Measurements from ENCODE around the gene WDR31.
"Not testable (repeated sequence)": the region's sequence is repeated elsewhere in the genome, so short reads cannot be mapped to it uniquely, and the experiment has no call there.

The WDR31 gene

DNA sequence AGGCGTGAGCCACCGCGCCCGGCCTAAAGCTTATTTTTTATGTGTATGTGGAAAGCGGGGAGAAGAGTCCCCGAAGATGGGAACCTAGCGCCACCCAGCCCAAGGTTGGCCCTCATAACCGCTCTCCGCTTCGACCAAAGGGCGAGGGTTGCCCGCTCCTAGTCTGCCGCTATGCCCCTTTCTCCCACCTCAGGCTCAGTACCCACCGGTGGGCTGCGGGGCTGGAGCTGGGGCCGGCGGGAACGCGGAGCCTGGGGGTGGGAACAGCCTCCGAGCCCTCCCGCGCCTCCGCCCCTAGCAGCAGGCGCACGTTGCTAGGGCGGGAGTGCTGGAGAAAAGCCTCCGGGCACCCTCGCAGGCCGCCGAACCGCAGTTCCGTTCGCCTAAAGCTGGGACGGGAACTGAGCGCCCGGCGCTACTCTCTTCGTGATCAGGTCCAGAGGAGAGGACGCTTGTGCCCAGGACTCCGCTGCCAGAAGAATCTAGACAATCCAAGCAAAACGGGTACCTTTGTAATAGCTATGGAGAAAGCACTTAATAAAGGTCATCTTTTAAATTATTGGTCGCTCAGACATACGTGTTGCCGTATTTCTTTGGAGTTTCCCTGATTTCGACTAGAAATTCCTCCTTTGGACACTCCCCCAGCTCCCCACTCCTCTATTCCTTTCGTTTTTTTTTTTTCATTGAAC lies at the start of gene WDR31:
WDR31 (minus strand) TSS at position 265 of the 689 bp plus-strand sequence. CDS start 8,253 bp downstream, outside the sequence.
- peak; percentile 70 for DNase-seq

GRCh38 chr9:113389451-113389850 lies 49.4 kb upstream of the WDR31 start:
- DNase-seq, result no peak

DNA sequence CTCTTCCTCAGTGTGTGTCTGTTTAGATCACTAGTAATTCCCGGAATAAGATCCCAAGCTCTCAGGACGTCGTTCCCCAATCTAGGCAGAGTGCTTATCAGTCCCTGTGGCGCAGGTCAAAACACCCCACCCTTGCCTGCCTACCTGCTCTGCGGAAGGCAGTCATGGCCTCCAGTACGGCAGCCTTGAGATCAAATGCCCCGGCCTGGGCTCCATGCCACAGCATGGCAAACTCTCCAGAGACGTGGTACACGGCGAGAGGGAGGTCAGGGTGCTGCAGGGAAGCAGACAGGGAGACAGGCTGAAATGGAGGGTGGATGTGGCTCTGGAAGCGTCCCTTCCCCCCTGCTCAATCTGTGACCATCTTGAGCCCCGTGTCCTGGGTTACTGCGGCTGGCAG lies 48.8 kb upstream of the WDR31 start:
- DNase-seq, result no peak

- DNase-seq, result no peak
Observed at GRCh38 chr9:113387560-113388230, 47.6 kb upstream of the WDR31 start.

DNA sequence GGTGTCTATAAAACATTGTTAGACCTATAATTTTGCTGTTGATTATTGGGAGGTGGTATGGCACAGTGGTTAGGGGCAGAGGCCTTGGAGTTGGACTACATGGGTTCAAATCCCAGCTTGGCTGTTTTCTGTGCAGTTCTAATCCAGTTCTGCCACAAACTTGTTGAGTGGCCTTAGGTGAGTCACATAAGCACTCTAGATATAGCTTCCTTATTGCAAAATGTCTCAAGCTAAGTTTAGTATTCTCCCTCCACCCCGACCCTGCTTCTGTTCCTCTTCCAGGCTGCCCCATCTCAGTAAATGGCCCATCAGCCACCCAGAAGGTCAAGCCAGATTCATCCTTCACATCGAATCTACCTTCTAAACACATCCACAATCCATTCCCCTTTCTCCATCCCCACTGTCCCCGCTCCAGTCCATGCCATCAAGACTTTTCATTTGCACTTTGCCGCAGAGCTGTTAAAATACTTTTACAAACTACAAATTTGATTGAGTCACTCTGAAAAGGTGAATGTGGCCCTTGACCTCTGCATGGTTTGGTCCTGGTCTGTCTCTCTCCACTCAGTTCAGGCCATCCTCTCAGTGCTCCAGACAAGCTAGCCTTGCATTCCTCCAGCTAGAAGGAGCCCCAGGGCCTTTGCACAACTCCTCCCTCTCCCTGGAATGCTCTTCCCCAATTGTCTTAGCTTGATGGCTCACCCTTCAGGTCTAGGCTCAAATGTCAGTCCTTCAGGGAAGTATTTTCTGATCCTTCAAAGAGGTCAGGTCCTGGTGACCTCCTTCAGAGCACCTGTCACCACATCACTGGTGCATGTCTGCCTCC lies 46.7 kb upstream of the WDR31 start:
- no peak for DNase-seq

- DNase-seq, result no peak
Observed at GRCh38 chr9:113381909-113382411, 41.9 kb upstream of the WDR31 start.

DNA sequence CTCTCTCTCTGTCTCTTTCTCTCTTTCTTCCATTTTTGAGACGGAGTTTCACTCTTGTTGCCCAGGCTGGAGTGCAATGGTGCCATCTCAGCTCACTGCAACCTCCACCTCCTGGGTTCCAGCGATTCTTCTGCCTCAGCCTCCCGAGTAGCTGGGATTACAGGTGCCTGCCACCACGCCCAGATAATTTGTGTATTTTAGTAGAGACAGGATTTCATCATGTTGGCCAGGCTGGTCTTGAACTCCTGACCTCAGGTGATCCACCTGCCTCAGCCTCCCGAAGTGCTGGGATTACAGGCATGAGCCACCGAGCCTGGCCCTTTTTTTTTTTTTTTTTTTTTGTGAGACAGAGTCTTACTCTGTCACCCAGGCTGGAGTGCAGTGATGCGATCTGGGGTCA lies 41.4 kb upstream of the WDR31 start:
- not testable (repeated sequence) for DNase-seq

GRCh38 chr9:113380869-113381378 lies 40.8 kb upstream of the WDR31 start:
- DNase-seq, result no peak

GRCh38 chr9:113379829-113380210 lies 39.7 kb upstream of the WDR31 start:
- DNase-seq, result not testable (repeated sequence)

DNA sequence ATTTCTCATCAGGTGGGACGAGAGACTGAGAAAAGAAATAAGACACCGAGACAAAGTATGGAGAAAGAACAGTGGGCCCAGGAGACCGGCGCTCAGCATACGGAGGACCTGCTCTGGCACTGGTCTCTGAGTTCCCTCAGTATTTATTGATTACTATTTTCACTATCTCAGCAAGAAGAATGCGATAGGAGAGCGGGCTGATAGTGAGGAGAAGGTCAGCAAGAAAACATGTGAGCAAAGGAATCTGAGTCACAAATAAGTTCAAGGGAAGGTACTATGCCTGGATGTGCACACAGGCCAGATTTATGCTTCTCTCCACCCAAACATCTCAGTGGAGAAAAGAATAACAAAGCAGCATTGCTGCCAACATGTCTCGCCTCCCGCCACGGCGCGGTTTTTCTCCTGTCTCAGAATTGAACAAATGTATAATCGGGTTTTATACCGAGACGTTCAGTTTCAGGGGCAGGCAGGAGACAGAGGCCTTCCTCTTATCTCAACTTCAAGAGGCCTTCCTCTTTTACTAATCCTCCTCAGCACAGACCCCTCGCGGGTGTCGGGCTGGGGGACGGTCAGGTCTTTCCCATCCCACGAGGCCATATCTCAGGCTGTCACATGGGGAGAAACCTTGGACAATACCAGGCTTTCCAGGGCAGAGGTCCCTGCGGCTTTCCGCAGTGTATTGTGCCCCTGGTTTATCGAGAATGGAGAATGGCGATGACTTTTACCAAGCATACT lies 39.2 kb upstream of the WDR31 start:
- DNase-seq, result not testable (repeated sequence)

GRCh38 chr9:113376634-113377567 lies 36.8 kb upstream of the WDR31 start, which contains the start of gene HDHD3:
Gene HDHD3, minus strand, starts transcription at chr9:113376986. Its CDS starts 2,632 bp downstream, at chr9:113374354.
- peak; percentile 34 for DNase-seq

DNA sequence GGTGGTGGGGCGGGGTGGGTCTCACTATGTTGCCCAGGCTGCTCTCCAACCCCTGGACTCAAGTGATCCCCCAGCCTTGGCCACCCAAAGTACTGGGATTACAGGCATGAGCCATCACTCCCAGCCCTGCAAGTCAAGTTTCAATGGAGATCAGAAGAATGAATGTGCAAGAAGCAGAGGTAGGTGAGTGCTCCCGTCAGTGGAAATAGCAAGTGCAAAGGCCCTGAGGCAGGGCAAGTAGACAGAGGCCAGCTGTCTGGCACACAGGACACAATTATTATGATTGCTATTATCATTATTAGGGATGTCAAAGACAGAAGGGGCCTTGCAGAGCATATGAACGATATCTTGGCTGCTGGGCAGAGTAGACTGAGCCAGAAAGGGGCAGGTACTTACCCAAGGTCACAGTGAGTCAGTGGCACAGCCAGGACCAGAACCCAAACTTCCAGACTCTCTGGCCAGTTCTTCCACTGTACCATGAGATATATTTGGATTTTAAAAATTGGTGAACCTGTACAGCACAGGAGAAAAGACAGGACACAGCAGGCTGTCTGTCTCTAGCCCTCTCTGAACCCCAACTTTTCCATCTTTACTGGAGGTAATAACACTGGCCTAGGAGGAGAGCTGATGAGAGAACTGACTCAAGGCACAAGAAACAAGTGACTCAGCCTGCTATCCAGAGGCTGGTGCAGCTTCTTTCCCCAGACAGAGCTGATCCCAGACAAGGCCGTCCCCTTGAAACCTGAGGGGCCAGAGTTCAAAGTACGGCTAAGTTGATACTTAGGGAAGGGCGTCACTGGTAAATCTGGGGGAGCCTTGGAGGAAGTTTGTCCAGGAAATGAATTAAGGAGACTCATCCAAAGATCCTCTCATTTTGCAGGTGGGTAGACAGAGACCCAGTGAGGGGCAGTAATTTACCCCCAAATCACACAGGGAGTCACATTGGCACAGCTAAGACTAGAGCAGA lies 35.3 kb upstream of the WDR31 start:
- no peak for DNase-seq

- DNase-seq, result no peak
Observed at GRCh38 chr9:113373676-113374392, 33.8 kb upstream of the WDR31 start.

GRCh38 chr9:113373256-113373655 lies 33.2 kb upstream of the WDR31 start:
- no peak for DNase-seq

GRCh38 chr9:113372059-113372458 lies 32.0 kb upstream of the WDR31 start:
- no peak for DNase-seq

DNA sequence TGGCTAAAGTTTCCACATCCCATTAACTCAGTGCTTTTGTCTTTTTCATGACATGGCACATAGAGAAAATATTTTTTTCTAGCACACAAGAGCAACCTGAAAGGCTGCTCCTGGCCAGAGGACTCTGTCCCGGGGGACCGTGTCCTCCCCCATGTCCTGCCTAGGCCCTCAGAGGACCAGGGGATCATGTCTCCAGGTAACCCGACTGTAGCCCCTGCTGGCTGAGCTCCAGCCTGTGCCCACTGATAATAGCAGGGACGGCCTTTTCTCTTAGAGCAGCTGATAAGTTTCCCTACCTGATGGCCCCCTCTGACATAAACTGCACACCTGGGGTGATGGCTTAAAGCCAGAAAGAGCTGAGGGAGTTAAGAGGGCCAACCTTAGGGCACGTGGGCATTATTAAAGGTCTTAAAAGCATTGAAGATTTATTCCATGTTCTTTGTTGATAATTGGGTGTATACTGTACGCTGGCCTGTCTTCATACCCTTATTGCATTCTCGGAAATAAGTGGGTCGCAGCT lies 30.8 kb upstream of the WDR31 start:
- DNase-seq, result no peak

DNA sequence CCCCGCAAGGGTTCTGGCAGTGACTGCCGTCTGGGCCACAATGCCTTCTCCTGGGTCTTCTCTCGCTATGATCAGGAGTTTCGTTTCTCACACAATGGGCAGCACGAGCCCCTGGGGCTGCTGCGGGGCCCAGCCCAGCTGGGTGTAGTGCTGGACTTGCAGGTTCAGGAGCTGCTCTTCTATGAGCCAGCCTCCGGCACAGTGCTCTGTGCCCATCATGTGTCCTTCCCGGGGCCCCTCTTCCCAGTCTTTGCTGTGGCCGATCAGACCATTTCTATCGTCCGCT lies 29.7 kb upstream of the WDR31 start:
- no peak for DNase-seq

- DNase-seq, result no peak
Observed at GRCh38 chr9:113368982-113369854, 29.1 kb upstream of the WDR31 start.
